Occipital lobe (tissue), 2 donors: ENCODE data around the gene BTBD9. TPM values are rescaled to one million over a fixed set of nuclear protein-coding genes. Genes with fewer than 3 reads are reported as not detected.

Experiments used
- DNase-seq: peaks from one replicate; lab custom pipeline; 2025; lab: John Stamatoyannopoulos, UW
- total RNA-seq: library from RNA; depleted of rRNA; stranded (reverse); fragments of >200 nt; gene quantifications from one replicate; pipeline ENCODE4 v1.2.3, GENCODE V29; 2014

The BTBD9 gene
- total RNA-seq, 1 donor from 2014 or later: 38.1 TPM

GRCh38 chr6:38555606-38556005 is 84.1 kb downstream of the BTBD9 start:
- no peak for DNase-seq

- DNase-seq: no peak
Observed at GRCh38 chr6:38554700-38555413, 84.9 kb downstream of the BTBD9 start.

GRCh38 chr6:38554014-38554413 is 85.7 kb downstream of the BTBD9 start:
- no peak for DNase-seq

GRCh38 chr6:38552121-38552520 is 87.6 kb downstream of the BTBD9 start:
- no peak for DNase-seq

GRCh38 chr6:38549795-38550194 is 89.9 kb downstream of the BTBD9 start:
- no peak for DNase-seq

GRCh38 chr6:38549180-38549579 is 90.5 kb downstream of the BTBD9 start:
- no peak for DNase-seq

- no peak for DNase-seq
Observed at GRCh38 chr6:38543022-38543421, 96.7 kb downstream of the BTBD9 start.

- DNase-seq: no peak
Observed at GRCh38 chr6:38542031-38542430, 97.7 kb downstream of the BTBD9 start.

GRCh38 chr6:38533064-38533463 is 106.7 kb downstream of the BTBD9 start:
- DNase-seq: no peak

GRCh38 chr6:38531134-38531533 is 108.6 kb downstream of the BTBD9 start:
- DNase-seq: no peak

- no peak for DNase-seq
Observed at GRCh38 chr6:38528196-38528965, 111.3 kb downstream of the BTBD9 start.

- no peak for DNase-seq
Observed at GRCh38 chr6:38527371-38527770, 112.4 kb downstream of the BTBD9 start.

GRCh38 chr6:38525888-38526287 is 113.8 kb downstream of the BTBD9 start:
- no peak for DNase-seq

GRCh38 chr6:38524436-38525145 is 115.1 kb downstream of the BTBD9 start:
- DNase-seq: no peak

- no peak for DNase-seq
Observed at GRCh38 chr6:38522322-38522721, 117.4 kb downstream of the BTBD9 start.

GRCh38 chr6:38518511-38519304 is 121.0 kb downstream of the BTBD9 start:
- no peak for DNase-seq

- no peak for DNase-seq
Observed at GRCh38 chr6:38517005-38517404, 122.7 kb downstream of the BTBD9 start.

GRCh38 chr6:38514399-38514798 is 125.3 kb downstream of the BTBD9 start:
- DNase-seq: no peak

- DNase-seq: no peak
Observed at GRCh38 chr6:38512211-38512610, 127.5 kb downstream of the BTBD9 start.

- no peak for DNase-seq
Observed at GRCh38 chr6:38510205-38510604, 129.5 kb downstream of the BTBD9 start.

- no peak for DNase-seq
Observed at GRCh38 chr6:38509713-38510112, 130.0 kb downstream of the BTBD9 start.

- DNase-seq: no peak
Observed at GRCh38 chr6:38508894-38509293, 130.8 kb downstream of the BTBD9 start.
